D721Med (cell line): ENCODE results near the gene PGPEP1.
"Not testable (repeated sequence)": the region's sequence is repeated elsewhere in the genome, so short reads cannot be mapped to it uniquely, and the experiment has no call there.

Source experiments
- DNase-seq: peaks from one replicate; pipeline ENCODE4 v3.0.0; 2011; ENCODE audit warnings: low spot score; ENCODE audit not compliant: insufficient read length
- FAIRE-seq: peaks from 2 replicates; lab custom pipeline; 2011; peaks lifted over from hg19 to GRCh38; lab: Jason Lieb, UNC
- CTCF ChIP-seq: IDR thresholded peaks from 2 replicates; pipeline ENCODE4 v1.5.1; 2012; ENCODE audit warnings: mild to moderate bottlenecking, control low read depth; ENCODE audit not compliant: insufficient read depth; ENCODE audit errors: missing control alignments

The PGPEP1 gene

GRCh38 chr19:18363787-18364186 lies 23.4 kb downstream of the PGPEP1 start:
- no peak for DNase-seq
- FAIRE-seq, result no peak
- TF ChIP-seq CTCF, result no peak

GRCh38 chr19:18364277-18364825 lies 24.0 kb downstream of the PGPEP1 start:
- not testable (repeated sequence) for DNase-seq, FAIRE-seq

- no peak for TF ChIP-seq CTCF
- DNase-seq (no peak), FAIRE-seq (no peak)
These were observed 24.6 kb downstream of the PGPEP1 start for GRCh38 chr19:18364826-18365528.

- DNase-seq, result no peak
- TF ChIP-seq CTCF, result no peak
- no peak for FAIRE-seq
These were observed 25.6 kb downstream of the PGPEP1 start for GRCh38 chr19:18366021-18366435.

GRCh38 chr19:18368504-18369222 lies 28.3 kb downstream of the PGPEP1 start:
- FAIRE-seq, result no peak
- no peak for TF ChIP-seq CTCF
- no peak for DNase-seq

GRCh38 chr19:18373407-18373891 lies 33.1 kb downstream of the PGPEP1 start:
- DNase-seq, result no peak
- TF ChIP-seq CTCF, result no peak
- FAIRE-seq, result no peak

- FAIRE-seq (no peak), DNase-seq (no peak)
- TF ChIP-seq CTCF, result no peak
These were observed 33.7 kb downstream of the PGPEP1 start for GRCh38 chr19:18373892-18374629.
